Smooth muscle cell (in vitro differentiated cells): ENCODE measurements around the gene CBY2. TPM values are rescaled to one million over a fixed set of nuclear protein-coding genes. Genes with fewer than 3 reads are reported as not detected.

Source experiments
- polyA plus RNA-seq: library from polyadenylated mRNA; unstranded; fragments of >200 nt; fragmentation: Nextera tagmentation; extraction: Ambion mirVana; gene quantifications from 2 replicates; pipeline ENCODE4 v1.2.1, GENCODE V29; 2016
- small RNA-seq: library from RNA; depleted of rRNA; stranded (forward); fragments of <200 nt; gene quantifications from one replicate; pipeline ENCODE3, GENCODE V24; 2014
- total RNA-seq: library from RNA; depleted of rRNA; stranded (reverse); fragments of >200 nt; gene quantifications from 2 replicates; pipeline ENCODE4 v1.2.3, GENCODE V29; 2014

The CBY2 gene
- total and polyA plus RNA-seq, 2 experiments from 2014 or later = not detected

Small RNAs within 50 kb of the gene (small RNA-seq; reads per million reads assigned to genes)
- not detected for gene RF00017

Other genes with a start within 250 kb of the CBY2 start
- 38.2 and 46.8 TPM in 2 replicates for gene COG3, start 237.4 kb upstream of the CBY2 start, total RNA-seq
- gene COG3, start 237.4 kb upstream of the CBY2 start, polyA plus RNA-seq = 23.0 and 25.4 TPM in 2 replicates
- not detected in 2 replicates for gene ERICH6B, start 86.6 kb upstream of the CBY2 start, total RNA-seq
- 0.33 and 1.1 TPM in 2 replicates for gene ERICH6B, start 86.6 kb upstream of the CBY2 start, polyA plus RNA-seq
- not detected in 2 replicates for gene SIAH3, start 149.4 kb downstream of the CBY2 start, total RNA-seq
- gene SIAH3, start 149.4 kb downstream of the CBY2 start, polyA plus RNA-seq = not detected in 2 replicates